Measurements from ENCODE around the gene PPP1R1C.

Gene PPP1R1C

GRCh38 chr2:182117196-182117595 lies 131.5 kb downstream of the PPP1R1C start:
- DNase-seq, result no peak

GRCh38 chr2:182128821-182129707 lies 143.4 kb downstream of the PPP1R1C start:
- no peak for DNase-seq

- DNase-seq, result no peak
These were observed 147.0 kb downstream of the PPP1R1C start for GRCh38 chr2:182132605-182133004.

GRCh38 chr2:182133195-182133891 lies 147.7 kb downstream of the PPP1R1C start:
- no peak for DNase-seq

- DNase-seq, result no peak
These were observed 148.5 kb downstream of the PPP1R1C start for GRCh38 chr2:182134201-182134600.

- DNase-seq, result no peak
These were observed 156.4 kb downstream of the PPP1R1C start for GRCh38 chr2:182142062-182142461.

- no peak for DNase-seq
These were observed 158.6 kb downstream of the PPP1R1C start for GRCh38 chr2:182144041-182144775.

GRCh38 chr2:182144776-182145165 lies 159.1 kb downstream of the PPP1R1C start:
- peak; percentile 80 for DNase-seq

GRCh38 chr2:182148344-182148743 lies 162.7 kb downstream of the PPP1R1C start:
- DNase-seq, result no peak

GRCh38 chr2:182163878-182164277 lies 178.2 kb downstream of the PPP1R1C start:
- no peak for DNase-seq

GRCh38 chr2:182164686-182165085 lies 179.0 kb downstream of the PPP1R1C start:
- no peak for DNase-seq

- no peak for DNase-seq
These were observed 179.5 kb downstream of the PPP1R1C start for GRCh38 chr2:182165202-182165601.

- no peak for DNase-seq
These were observed 180.8 kb downstream of the PPP1R1C start for GRCh38 chr2:182166406-182166805.

- DNase-seq, result no peak
These were observed 181.2 kb downstream of the PPP1R1C start for GRCh38 chr2:182166841-182167240.

Data from islet precursor cell (in vitro differentiated cells).